Activated CD4-positive, alpha-beta T cell treated with anti-CD3 and anti-CD28 coated beads for 1 hour (primary cell): ENCODE data around the gene TMEM106C.

Source experiments
- DNase-seq: peaks from one replicate; pipeline ENCODE4 v3.0.0-alpha.2; 2020

TMEM106C gene, protein sequence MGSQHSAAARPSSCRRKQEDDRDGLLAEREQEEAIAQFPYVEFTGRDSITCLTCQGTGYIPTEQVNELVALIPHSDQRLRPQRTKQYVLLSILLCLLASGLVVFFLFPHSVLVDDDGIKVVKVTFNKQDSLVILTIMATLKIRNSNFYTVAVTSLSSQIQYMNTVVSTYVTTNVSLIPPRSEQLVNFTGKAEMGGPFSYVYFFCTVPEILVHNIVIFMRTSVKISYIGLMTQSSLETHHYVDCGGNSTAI

DNA sequence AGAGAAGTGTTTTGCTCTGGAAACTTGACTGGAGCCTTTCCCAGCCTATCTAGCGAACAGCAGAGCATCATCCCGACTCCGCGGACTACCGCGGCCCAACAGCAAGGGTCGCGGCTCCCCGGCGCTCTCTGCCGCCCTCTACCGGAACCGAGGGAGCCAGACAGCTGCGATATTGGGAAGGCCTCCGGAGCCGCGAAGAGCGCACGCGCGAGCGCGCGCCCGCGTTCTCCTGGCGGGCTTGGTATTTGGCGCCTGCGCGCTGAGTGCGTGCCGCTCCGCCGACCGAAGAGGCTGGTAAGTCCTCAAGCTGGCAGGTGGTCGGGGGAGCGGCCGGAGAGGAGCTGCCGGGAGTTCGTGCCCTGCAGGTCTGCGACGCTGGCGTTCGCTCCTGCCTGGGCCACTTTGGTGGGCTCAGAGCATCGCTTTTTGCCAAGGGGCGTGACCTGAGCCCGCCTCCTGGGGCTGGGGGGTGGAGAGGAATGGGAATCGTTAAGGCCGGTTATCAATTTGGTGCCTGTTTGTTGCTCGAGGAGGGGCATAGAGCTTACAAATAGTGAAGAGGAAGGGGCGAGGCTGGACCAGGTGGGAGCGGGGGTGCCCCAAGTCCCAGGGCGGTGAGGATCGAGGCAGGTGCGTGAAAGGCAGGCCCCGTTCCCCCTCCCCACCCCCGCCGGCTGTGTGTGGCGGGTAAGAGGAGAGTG lies at the start of gene TMEM106C:
Gene TMEM106C, plus strand, starts transcription at position 257 of the 701 bp plus-strand sequence. CDS start 641 bp downstream, outside the sequence.
- peak; percentile 86 for DNase-seq

DNA sequence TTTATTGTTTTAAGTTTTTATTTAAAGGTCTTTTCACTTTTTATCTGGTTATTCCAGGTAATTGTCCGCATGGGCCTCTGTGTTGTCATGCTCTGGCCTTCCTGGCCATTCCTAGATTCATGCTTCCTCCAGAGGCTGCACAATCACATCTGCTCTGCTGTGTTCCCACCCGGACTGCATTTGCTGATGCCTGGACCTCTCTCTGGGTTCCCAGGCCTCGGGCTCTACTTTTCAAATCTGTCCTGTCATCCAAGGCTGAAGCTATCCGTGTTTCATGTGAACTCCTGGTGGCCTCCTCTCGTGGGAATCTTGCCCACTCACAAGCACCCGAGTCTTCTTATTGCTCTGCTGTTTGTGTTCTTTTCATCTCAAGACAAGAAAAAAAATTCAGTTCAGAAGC lies 42.5 kb upstream of the TMEM106C start:
- DNase-seq: no peak

- no peak for DNase-seq
Measured at GRCh38 chr12:47921907-47922306, 41.5 kb upstream of the TMEM106C start.

DNA sequence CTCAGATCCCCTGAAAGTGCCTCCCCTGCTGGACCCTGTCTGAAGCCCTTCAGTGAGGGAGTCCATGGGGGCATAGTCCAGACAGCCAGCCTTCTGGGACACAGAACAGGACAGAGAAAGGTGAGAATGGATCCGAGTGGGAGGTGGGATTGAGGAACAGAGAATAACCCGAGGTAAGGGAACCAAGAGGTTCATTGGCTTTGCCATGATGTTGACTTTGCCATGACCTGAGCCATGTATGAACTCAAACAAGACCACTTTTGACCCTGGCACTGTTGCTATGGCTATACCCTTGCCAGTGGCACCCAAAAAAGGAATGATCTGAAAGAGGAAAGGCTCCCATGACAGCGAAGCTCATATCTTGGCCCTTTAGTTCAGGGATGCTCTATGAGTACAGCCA lies 36.0 kb upstream of the TMEM106C start:
- no peak for DNase-seq

- no peak for DNase-seq
Measured at GRCh38 chr12:47930634-47931033, 32.8 kb upstream of the TMEM106C start.

GRCh38 chr12:47931187-47931586 lies 32.2 kb upstream of the TMEM106C start:
- no peak for DNase-seq

GRCh38 chr12:47935184-47935583 lies 28.2 kb upstream of the TMEM106C start:
- DNase-seq: no peak

GRCh38 chr12:47938093-47938492 lies 25.3 kb upstream of the TMEM106C start:
- DNase-seq: no peak

GRCh38 chr12:47938594-47938993 lies 24.8 kb upstream of the TMEM106C start:
- DNase-seq: no peak

DNA sequence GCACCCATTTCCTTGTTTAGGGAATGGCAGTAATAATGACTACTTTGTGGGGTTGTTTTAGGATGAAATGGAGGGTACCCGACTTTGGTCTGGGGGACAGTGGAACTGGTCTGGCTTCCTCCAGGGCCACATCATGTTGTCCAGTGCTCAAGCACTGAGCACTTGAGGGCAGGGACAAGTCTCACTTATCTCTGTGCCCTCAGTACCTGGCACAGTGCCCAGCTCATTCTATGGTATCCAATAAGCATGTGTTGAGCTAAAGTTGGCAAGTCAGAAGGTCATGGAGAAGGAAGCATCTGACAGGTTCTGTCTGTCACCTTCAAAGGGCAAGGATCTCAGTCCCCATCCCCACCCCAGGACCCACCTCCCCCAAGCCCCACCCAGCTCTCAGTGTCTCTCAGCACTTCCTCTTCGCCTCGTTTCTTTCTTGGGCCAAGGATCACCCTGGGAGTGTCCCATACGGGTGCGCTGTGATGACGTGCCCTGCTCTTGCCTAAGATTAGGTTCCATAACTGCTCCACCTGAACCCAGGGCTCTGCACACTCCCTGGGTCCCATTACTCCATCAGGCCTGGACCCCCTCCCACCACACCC lies 24.3 kb upstream of the TMEM106C start:
- no peak for DNase-seq

DNA sequence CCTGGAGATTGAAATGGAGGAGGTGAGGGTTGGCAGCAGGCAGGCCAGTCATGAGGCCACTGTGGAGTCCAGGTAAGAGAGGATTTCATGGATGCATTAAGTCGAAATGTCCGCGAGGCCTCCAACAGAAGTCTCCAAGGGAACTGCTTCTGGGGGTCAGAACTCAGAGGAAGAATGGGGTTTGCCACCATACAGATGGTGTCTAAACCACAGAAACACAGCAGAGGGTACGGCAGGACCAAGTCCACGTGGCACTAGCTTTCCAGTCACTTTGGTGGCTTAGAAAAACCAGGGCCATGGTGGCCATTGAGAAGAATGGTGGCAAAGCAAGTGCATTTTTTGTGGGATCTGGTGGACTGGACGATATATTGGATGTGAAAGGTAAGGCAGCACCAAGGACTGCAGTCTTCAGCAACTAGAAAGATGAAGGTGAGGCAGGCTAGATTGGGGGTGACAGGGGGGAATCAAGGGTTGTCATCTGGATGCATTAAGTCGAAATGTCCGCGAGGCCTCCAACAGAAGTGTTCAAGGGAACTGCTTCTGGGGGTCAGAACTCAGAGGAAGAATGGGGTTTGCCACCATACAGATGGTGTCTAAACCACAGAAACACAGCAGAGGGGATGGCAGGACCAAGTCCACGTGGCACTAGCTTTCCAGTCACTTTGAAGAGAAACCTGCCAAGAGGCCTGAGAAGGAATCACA lies 22.5 kb upstream of the TMEM106C start:
- no peak for DNase-seq

- no peak for DNase-seq
Measured at GRCh38 chr12:47941475-47941780, 22.0 kb upstream of the TMEM106C start.

GRCh38 chr12:47941871-47942613 lies 21.4 kb upstream of the TMEM106C start:
- DNase-seq: peak; percentile 24

GRCh38 chr12:47942614-47943225 lies 20.7 kb upstream of the TMEM106C start:
- DNase-seq: no peak

DNA sequence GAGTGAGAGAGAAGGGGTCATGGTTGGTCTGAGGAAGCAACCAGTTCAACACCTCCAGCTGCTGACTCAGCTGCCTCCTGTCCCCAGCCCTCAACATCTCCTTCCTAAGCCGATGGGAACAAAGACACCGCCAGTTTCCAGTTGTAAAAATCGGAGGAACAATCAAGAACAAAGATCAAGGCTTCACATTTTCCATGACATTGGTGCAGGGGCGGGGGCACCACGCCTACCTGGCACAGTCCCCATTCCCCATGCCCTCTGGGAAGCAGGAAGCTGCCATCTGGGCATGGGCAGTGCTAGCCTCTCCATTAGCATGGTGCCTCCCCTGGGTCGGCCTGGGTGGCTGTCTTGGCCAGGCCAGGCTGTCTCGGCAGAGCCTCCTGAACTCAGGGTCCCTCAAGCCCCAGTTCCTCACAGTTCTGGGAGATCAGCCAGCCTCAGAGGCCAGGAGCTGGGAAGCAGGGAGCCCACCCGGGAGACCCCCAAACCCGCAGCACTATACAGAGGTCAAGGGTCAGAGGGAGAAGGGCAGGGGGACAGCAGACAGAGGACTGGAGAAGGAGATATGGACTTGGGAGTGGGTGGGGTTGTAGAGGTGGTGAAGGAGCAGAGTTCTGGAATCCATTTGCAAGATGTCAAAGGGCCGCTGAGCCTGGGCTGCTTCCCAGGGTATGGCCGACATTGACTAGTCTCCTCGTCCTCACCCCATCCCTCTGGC lies 19.6 kb upstream of the TMEM106C start:
- no peak for DNase-seq

DNA sequence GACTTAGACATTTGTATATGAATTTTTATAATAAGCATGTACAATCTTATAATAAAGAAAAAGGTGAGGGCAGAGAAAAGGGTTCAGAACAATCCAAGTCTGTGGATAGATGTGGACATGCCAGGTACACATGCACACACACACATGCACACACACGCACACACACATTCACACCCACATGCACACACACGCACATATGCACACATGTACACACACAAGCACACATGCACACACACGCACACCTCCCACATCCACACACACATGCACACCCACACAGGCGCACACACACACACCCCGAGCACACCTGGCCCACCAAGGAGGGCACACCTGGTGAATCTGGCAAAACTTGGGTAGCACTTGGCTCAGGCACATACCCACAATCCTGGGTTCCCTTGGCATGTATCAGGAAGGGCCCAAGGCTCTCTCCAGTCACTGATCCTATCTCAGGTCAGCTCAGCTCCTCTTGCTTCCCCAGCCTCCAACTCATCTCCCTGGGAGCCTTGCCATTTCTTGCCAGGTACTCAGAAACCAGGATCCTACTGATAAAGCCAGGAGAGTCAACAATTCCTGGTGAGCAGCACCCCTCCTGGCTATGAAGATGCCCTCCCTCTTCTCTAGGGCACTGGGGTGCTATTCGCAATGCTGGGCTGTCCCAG lies 18.6 kb upstream of the TMEM106C start:
- DNase-seq: no peak

- DNase-seq: no peak
Measured at GRCh38 chr12:47945341-47945728, 18.1 kb upstream of the TMEM106C start.

GRCh38 chr12:47946413-47947323 lies 16.7 kb upstream of the TMEM106C start:
- no peak for DNase-seq

DNA sequence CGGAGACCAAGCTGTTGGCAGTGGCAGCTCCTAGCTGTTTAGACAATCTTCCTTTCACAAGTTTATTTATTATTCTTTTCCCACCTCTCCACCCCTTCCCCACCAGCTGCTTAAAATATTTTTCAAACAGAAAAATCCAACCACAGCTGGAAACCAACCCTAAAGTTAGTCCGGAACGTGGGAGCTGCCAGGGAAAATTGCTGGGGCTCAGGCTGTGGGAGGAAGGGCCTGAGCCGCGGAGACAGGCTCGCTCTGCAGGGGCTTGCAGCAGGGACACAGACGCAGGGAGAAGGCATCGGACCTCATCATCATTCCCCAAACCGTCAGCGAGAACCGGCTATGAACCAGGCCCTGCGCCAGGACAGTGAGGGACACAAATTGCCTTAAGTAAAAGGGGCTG lies 16.1 kb upstream of the TMEM106C start:
- no peak for DNase-seq
